GM23338 (cell line): ENCODE measurements around the gene PHOX2B. TPM values are rescaled to one million over a fixed set of nuclear protein-coding genes. Genes with fewer than 3 reads are reported as not detected.
A peak's percentile ranks its signal among the peaks of the same experiment; 100 is the strongest.

Experiments
- ATAC-seq: fragments of 200-7000 bp; cut with Tn5 transposase; 3 replicates; pipeline ENCODE4 v1.9.1; 2020
- DNase-seq: peaks from one replicate; pipeline ENCODE4 v3.0.0-alpha.2; 2015; ENCODE audit warnings: low spot score
- H2AFZ ChIP-seq: fragments of 200-600 bp; sonication (generic); 2 replicates; pipeline ENCODE4 v1.8.0; 2016; ENCODE audit warnings: antibody characterized with exemption, mild to moderate bottlenecking, moderate library complexity
- H3F3A ChIP-seq: fragments of 200-600 bp; sonication (generic); replicated peaks from 2 replicates; pipeline ENCODE4 v1.8.0; 2017; ENCODE audit warnings: antibody characterized with exemption, mixed run types, low read depth
- H3K27ac ChIP-seq: fragments of 200-600 bp; sonication (generic); 2 replicates; pipeline ENCODE4 v1.6.1; 2016; ENCODE audit warnings: low read depth
- H3K27me3 ChIP-seq: fragments of 200-600 bp; sonication (generic); 2 replicates; pipeline ENCODE4 v1.8.0; 2016; ENCODE audit warnings: mild to moderate bottlenecking, mixed run types, moderate library complexity; ENCODE audit not compliant: insufficient read depth
- H3K36me3 ChIP-seq: fragments of 200-600 bp; sonication (generic); 2 replicates; pipeline ENCODE4 v1.8.0; 2016; ENCODE audit warnings: mild to moderate bottlenecking; ENCODE audit not compliant: insufficient read depth
- H3K4me1 ChIP-seq: fragments of 200-600 bp; sonication (generic); 2 replicates; pipeline ENCODE4 v1.8.0; 2016; ENCODE audit warnings: mild to moderate bottlenecking, moderate library complexity; ENCODE audit not compliant: insufficient read depth
- H3K4me2 ChIP-seq: fragments of 200-600 bp; sonication (generic); 2 replicates; pipeline ENCODE4 v1.7.1; 2017; ENCODE audit warnings: mixed run types
- H3K4me3 ChIP-seq: fragments of 200-600 bp; sonication (generic); 2 replicates; pipeline ENCODE4 v1.6.1; 2016; ENCODE audit warnings: mixed run types
- H3K79me2 ChIP-seq: fragments of 200-600 bp; sonication (generic); replicated peaks from 2 replicates; pipeline ENCODE4 v1.8.0; 2017; ENCODE audit warnings: mild to moderate bottlenecking; ENCODE audit not compliant: insufficient read depth
- H3K9me2 ChIP-seq: fragments of 200-600 bp; sonication (generic); 2 replicates; pipeline ENCODE4 v1.8.0; 2017; ENCODE audit not compliant: insufficient read depth
- H4K20me1 ChIP-seq: fragments of 200-600 bp; sonication (generic); replicated peaks from 2 replicates; pipeline ENCODE4 v1.8.0; 2017; ENCODE audit warnings: mild to moderate bottlenecking; ENCODE audit not compliant: insufficient read depth
- H3K27ac Mint-ChIP-seq: 2 replicates; pipeline ENCODE4 v1.8.0; 2020; ENCODE audit warnings: inconsistent platforms, mild to moderate bottlenecking, moderate library complexity, mixed read lengths
- H3K27me3 Mint-ChIP-seq: 3 replicates; pipeline ENCODE4 v1.8.0; 2022; ENCODE audit warnings: low read depth, mild to moderate bottlenecking, moderate library complexity, mixed read lengths, inconsistent platforms; ENCODE audit not compliant: insufficient read depth, poor library complexity
- H3K36me3 Mint-ChIP-seq: 3 replicates; pipeline ENCODE4 v1.8.0; 2021; ENCODE audit warnings: low read depth, mild to moderate bottlenecking, inconsistent platforms, moderate library complexity, mixed read lengths
- H3K4me1 Mint-ChIP-seq: 3 replicates; pipeline ENCODE4 v1.8.0; 2020; ENCODE audit warnings: mild to moderate bottlenecking, inconsistent platforms, mixed read lengths
- H3K4me3 Mint-ChIP-seq: 3 replicates; pipeline ENCODE4 v1.8.0; 2021; ENCODE audit warnings: moderate library complexity, mild to moderate bottlenecking, inconsistent platforms, mixed read lengths
- H3K9me3 Mint-ChIP-seq: 3 replicates; pipeline ENCODE4 v1.8.0; 2020; ENCODE audit warnings: moderate library complexity, mild to moderate bottlenecking, inconsistent platforms, mixed read lengths
- CREB1 ChIP-seq: fragments of 250-450 bp; sonication (Bioruptor Pico); IDR thresholded peaks from 2 replicates; pipeline ENCODE4 v1.5.0; 2020; ENCODE audit warnings: low read depth, mild to moderate bottlenecking, moderate library complexity
- EZH2 ChIP-seq: fragments of 200-600 bp; sonication (generic); IDR thresholded peaks from one replicate; pipeline ENCODE4 v1.8.0; 2017; ENCODE audit warnings: antibody characterized with exemption, mild to moderate bottlenecking, low read depth; ENCODE audit not compliant: unreplicated experiment
- EZH2phosphoT487 ChIP-seq: fragments of 200-600 bp; sonication (generic); IDR thresholded peaks from one replicate; pipeline ENCODE4 v1.8.1; 2018; ENCODE audit warnings: antibody characterized with exemption; ENCODE audit not compliant: unreplicated experiment
- NANOG ChIP-seq: IDR thresholded peaks from 2 replicates; pipeline ENCODE4 v1.6.1; 2016; ENCODE audit warnings: antibody characterized with exemption, borderline replicate concordance
- POLR2AphosphoS5 ChIP-seq: IDR thresholded peaks from 2 replicates; pipeline ENCODE4 v1.6.1; 2016; ENCODE audit warnings: antibody characterized with exemption, low read depth
- REST ChIP-seq: IDR thresholded peaks from one replicate; pipeline ENCODE4 v1.6.1; 2018; ENCODE audit warnings: antibody characterized with exemption; ENCODE audit not compliant: unreplicated experiment
- STAT1 ChIP-seq: IDR thresholded peaks from one replicate; pipeline ENCODE4 v1.6.1; 2016; ENCODE audit warnings: antibody characterized with exemption; ENCODE audit not compliant: unreplicated experiment
- ZNF114 ChIP-seq: fragments of 250-450 bp; sonication (Bioruptor Pico); IDR thresholded peaks from 2 replicates; pipeline ENCODE4 v1.5.0; 2020; ENCODE audit warnings: mild to moderate bottlenecking, moderate library complexity
- ZNF331 ChIP-seq: fragments of 250-450 bp; sonication (Bioruptor Pico); IDR thresholded peaks from 2 replicates; pipeline ENCODE4 v1.5.0; 2020; ENCODE audit warnings: low read depth, mild to moderate bottlenecking, moderate library complexity
- ZNF462 ChIP-seq: fragments of 250-450 bp; sonication (Bioruptor Pico); IDR thresholded peaks from 2 replicates; pipeline ENCODE4 v1.5.0; 2020; ENCODE audit warnings: mild to moderate bottlenecking, moderate library complexity
- polyA plus RNA-seq: library from polyadenylated mRNA; unstranded; fragments of >200 nt; fragmentation: Nextera tagmentation; extraction: Ambion mirVana; gene quantifications from 2 replicates; pipeline ENCODE4 v1.2.1, GENCODE V29; 2016
- total RNA-seq: library from RNA; depleted of rRNA; stranded (reverse); fragments of >200 nt; shearing (Covaris generic); gene quantifications from 2 replicates; pipeline ENCODE4 v1.2.3, GENCODE V29; 2014

PHOX2B gene
- total and polyA plus RNA-seq, 2 experiments from 2014 or later, result not detected

- H3K9me3 Mint-ChIP-seq, result peaks cover 11% of the 10 kb centered on the region; the same call in 2 of the 3 replicates
- Histone ChIP-seq H3K27ac (no peak overlapping the region), H3K79me2 (no peaks in the 10 kb centered on the region), H4K20me1 (peaks cover 31% of the 10 kb centered on the region), H3K4me1 (peaks cover 72% of the 10 kb centered on the region), H3F3A (peaks cover 27% of the 10 kb centered on the region), H3K27me3 (peaks cover 100% of the 10 kb centered on the region), H3K9me2 (no peaks in the 10 kb centered on the region), H3K4me2 (peak overlapping the region; percentile 88; the same call in 1 of the 2 replicates), H3K36me3 (no peaks in the 10 kb centered on the region), H3K4me3 (no peak overlapping the region), H2AFZ (no peak overlapping the region)
- DNase-seq (no peak), ATAC-seq (no peak)
- H3K27me3 Mint-ChIP-seq, result peaks cover 97% of the 10 kb centered on the region
- H3K4me3 Mint-ChIP-seq, result peak overlapping the region; percentile 22; the same call in 1 of the 3 replicates
- no peaks in the 10 kb centered on the region; the same call in 2 of the 3 replicates for H3K36me3 Mint-ChIP-seq
- H3K27ac Mint-ChIP-seq, result no peak overlapping the region
- TF ChIP-seq EZH2 (peak; percentile 82), POLR2AphosphoS5 (no peak), EZH2phosphoT487 (peak; percentile 91)
- H3K4me1 Mint-ChIP-seq, result peaks cover 52% of the 10 kb centered on the region
These were observed 1.1 kb upstream of the PHOX2B start for GRCh38 chr4:41749631-41750039.

GRCh38 chr4:41748074-41748570 is 403 bp downstream of the PHOX2B start:
- Histone ChIP-seq H3F3A (peaks cover 30% of the 10 kb centered on the region), H3K4me1 (peaks cover 74% of the 10 kb centered on the region), H3K36me3 (no peaks in the 10 kb centered on the region), H2AFZ (no peak overlapping the region), H3K9me2 (no peaks in the 10 kb centered on the region), H3K4me3 (peak overlapping the region; percentile 24; the same call in 1 of the 2 replicates), H3K4me2 (peak overlapping the region; percentile 56; the same call in 1 of the 2 replicates), H3K27me3 (peaks cover 100% of the 10 kb centered on the region), H3K27ac (no peak overlapping the region), H4K20me1 (peaks cover 38% of the 10 kb centered on the region), H3K79me2 (no peaks in the 10 kb centered on the region)
- Mint-ChIP-seq H3K4me1 (peaks cover 55% of the 10 kb centered on the region), H3K27me3 (peaks cover 97% of the 10 kb centered on the region), H3K27ac (no peak overlapping the region), H3K4me3 (no peak overlapping the region), H3K36me3 (no peaks in the 10 kb centered on the region; the same call in 2 of the 3 replicates), H3K9me3 (peaks cover 13% of the 10 kb centered on the region; the same call in 2 of the 3 replicates)
- peak; percentile 27 for DNase-seq
- ATAC-seq, result no peak
- TF ChIP-seq STAT1, result no peak
- no peak for TF ChIP-seq NANOG
- peak; percentile 71 for TF ChIP-seq EZH2
- no peak for TF ChIP-seq POLR2AphosphoS5
- TF ChIP-seq ZNF331, result no peak
- TF ChIP-seq CREB1 (CRISPR knock-in tag), result no peak
- no peak for TF ChIP-seq ZNF114 (CRISPR knock-in tag)
- no peak for TF ChIP-seq REST
- TF ChIP-seq EZH2phosphoT487, result peak; percentile 97
- TF ChIP-seq ZNF462, result no peak
